K562 (cell line): ENCODE measurements around the gene LMBR1L. TPM values are rescaled to one million over a fixed set of nuclear protein-coding genes. Genes with fewer than 3 reads are reported as not detected.

ENCODE experiments used
- ASH1L ChIP-seq: fragments of 450-650 bp; IDR thresholded peaks from 2 replicates; pipeline ENCODE4 v1.6.1; 2018; ENCODE audit warnings: borderline replicate concordance, mild to moderate bottlenecking, low read depth; ENCODE audit not compliant: partially characterized antibody
- BHLHE40 ChIP-seq: IDR thresholded peaks from 2 replicates; pipeline ENCODE4 v1.6.1; 2011; ENCODE audit warnings: low read length, improper control_type of control experiment
- EZH2 ChIP-seq: IDR thresholded peaks from 2 replicates; pipeline ENCODE4 v1.6.1; 2012; ENCODE audit warnings: low read depth, mild to moderate bottlenecking, inconsistent platforms, low read length, borderline replicate concordance
- FOSL1 ChIP-seq: fragments of 200-800 bp; sonication (Bioruptor generic); conservative IDR thresholded peaks from 2 replicates; pipeline ENCODE4 v1.6.1; 2016; ENCODE audit warnings: missing genetic modification characterization, missing compliant biosample characterization
- HDAC8 ChIP-seq: fragments of 450-650 bp; IDR thresholded peaks from 2 replicates; pipeline ENCODE4 v1.6.1; 2016; ENCODE audit warnings: mild to moderate bottlenecking, missing genetic modification characterization, moderate library complexity, missing compliant biosample characterization
- HMG20A ChIP-seq: fragments of 450-650 bp; formaldehyde crosslinking; conservative IDR thresholded peaks from 2 replicates; pipeline ENCODE4 v1.4.0; 2020; ENCODE audit warnings: mild to moderate bottlenecking, mixed read lengths
- HMG20B ChIP-seq: fragments of 250-450 bp; sonication (Bioruptor Pico); IDR thresholded peaks from 2 replicates; pipeline ENCODE4 v1.5.0; 2021; ENCODE audit warnings: mild to moderate bottlenecking
- HNRNPK ChIP-seq: fragments of 200-400 bp; formaldehyde crosslinking; IDR thresholded peaks from one replicate; pipeline ENCODE4 v1.6.1; 2018; ENCODE audit warnings: mild to moderate bottlenecking, low read depth, low read length; ENCODE audit not compliant: poor library complexity, severe bottlenecking
- KAT2B ChIP-seq: IDR thresholded peaks from one replicate; pipeline ENCODE4 v1.6.1; 2012; ENCODE audit warnings: low read depth, mild to moderate bottlenecking, control low read depth, inconsistent platforms, low read length, moderate library complexity
- KLF6 ChIP-seq: fragments of 250-450 bp; sonication (Bioruptor Pico); IDR thresholded peaks from 2 replicates; pipeline ENCODE4 v1.4.0; 2020; ENCODE audit warnings: mild to moderate bottlenecking, moderate library complexity, borderline replicate concordance
- MEIS2 ChIP-seq: fragments of 450-650 bp; IDR thresholded peaks from 2 replicates; pipeline ENCODE4 v1.6.1; 2014; ENCODE audit warnings: mild to moderate bottlenecking; ENCODE audit not compliant: partially characterized antibody
- POLR2AphosphoS2 ChIP-seq: IDR thresholded peaks from 2 replicates; pipeline ENCODE4 v1.6.1; 2012; ENCODE audit warnings: low read length, improper control_type of control experiment
- SUPT5H ChIP-seq: fragments of 450-650 bp; IDR thresholded peaks from 2 replicates; pipeline ENCODE4 v1.6.1; 2016
- XRCC4 ChIP-seq: IDR thresholded peaks from one replicate; pipeline ENCODE4 v1.6.1; 2011; ENCODE audit not compliant: insufficient read depth, insufficient read length; ENCODE audit errors: extremely low read depth
- ZNF165 ChIP-seq: fragments of 250-450 bp; sonication (Bioruptor Pico); IDR thresholded peaks from 2 replicates; pipeline ENCODE4 v1.4.0; 2020; ENCODE audit warnings: borderline replicate concordance
- ZNF175 ChIP-seq: fragments of 200-800 bp; sonication (Bioruptor generic); IDR thresholded peaks from 2 replicates; pipeline ENCODE4 v1.6.1; 2016; ENCODE audit warnings: low read depth, mild to moderate bottlenecking, missing genetic modification characterization, missing compliant biosample characterization
- polyA plus RNA-seq, 8 experiments: library from polyadenylated mRNA; depleted of rRNA in 4 of 8; stranded (reverse) in 5 of 8; unstranded in 3 of 8; fragments of >200 nt; fragmentation: Nextera tagmentation in 2 of 8; fragmentation: Illumina TruSeq in 1 of 8; extraction: Ambion mirVana in 2 of 8; extraction: Trizol in 1 of 8; gene quantifications; 2 replicates each; pipeline versions ENCODE4 v1.2.1 to v1.2.3, GENCODE V29; 2011 to 2014; ENCODE audit warnings: inconsistent platforms in 1 of 8, missing spikeins in 1 of 8
- total RNA-seq, 7 experiments: library from RNA; depleted of rRNA in 6 of 7; stranded (reverse); fragments of >200 nt in 6 of 7; fragmentation: Illumina TruSeq in 2 of 7; extraction: Trizol in 2 of 7; gene quantifications; 2 replicates each; pipeline versions ENCODE4 v1.2.1 to v1.2.3, GENCODE V29; 2011 to 2021; ENCODE audit warnings: low replicate concordance in 1 of 7
- TF ChIP-seq, protein P1 (sequence below): fragments of 250-450 bp; sonication (Bioruptor Pico); IDR thresholded peaks from 2 replicates; pipeline ENCODE4 v1.5.0; 2021
- TF ChIP-seq, protein P2 (sequence below): fragments of 450-650 bp; formaldehyde crosslinking; IDR thresholded peaks from 2 replicates; pipeline ENCODE4 v1.4.0; 2022; ENCODE audit warnings: missing genetic modification characterization
- TF ChIP-seq, protein P3 (sequence below), 2 experiments: fragments of 200-800 bp in 1 of 2; sonication (Bioruptor generic) in 1 of 2; sonication (generic) in 1 of 2; formaldehyde crosslinking in 1 of 2; IDR thresholded peaks in 1 of 2; conservative IDR thresholded peaks in 1 of 2; 2 replicates each; pipeline versions ENCODE4 v1.5.0 to v1.6.1; 2016 to 2020; ENCODE audit warnings: missing compliant biosample characterization in 1 of 2, missing genetic modification characterization in 1 of 2, missing genetic modification reagents in 1 of 2
- TF ChIP-seq, protein P4 (sequence below): fragments of 250-450 bp; sonication (Bioruptor Pico); IDR thresholded peaks from 2 replicates; pipeline ENCODE4 v1.8.0; 2022; ENCODE audit warnings: moderate library complexity, mild to moderate bottlenecking, inconsistent platforms
- TF ChIP-seq, protein P5 (sequence below): fragments of 250-450 bp; sonication (Bioruptor Pico); IDR thresholded peaks from 2 replicates; pipeline ENCODE4 v1.5.0; 2020; ENCODE audit warnings: mild to moderate bottlenecking, borderline replicate concordance

LMBR1L gene
- total and polyA plus RNA-seq, 9 of the 15 experiments (the other 6 are each of a cell fraction or from before 2014, with no cell fraction given) = 2.5 to 57.0 (median 31.1) TPM

DNA sequence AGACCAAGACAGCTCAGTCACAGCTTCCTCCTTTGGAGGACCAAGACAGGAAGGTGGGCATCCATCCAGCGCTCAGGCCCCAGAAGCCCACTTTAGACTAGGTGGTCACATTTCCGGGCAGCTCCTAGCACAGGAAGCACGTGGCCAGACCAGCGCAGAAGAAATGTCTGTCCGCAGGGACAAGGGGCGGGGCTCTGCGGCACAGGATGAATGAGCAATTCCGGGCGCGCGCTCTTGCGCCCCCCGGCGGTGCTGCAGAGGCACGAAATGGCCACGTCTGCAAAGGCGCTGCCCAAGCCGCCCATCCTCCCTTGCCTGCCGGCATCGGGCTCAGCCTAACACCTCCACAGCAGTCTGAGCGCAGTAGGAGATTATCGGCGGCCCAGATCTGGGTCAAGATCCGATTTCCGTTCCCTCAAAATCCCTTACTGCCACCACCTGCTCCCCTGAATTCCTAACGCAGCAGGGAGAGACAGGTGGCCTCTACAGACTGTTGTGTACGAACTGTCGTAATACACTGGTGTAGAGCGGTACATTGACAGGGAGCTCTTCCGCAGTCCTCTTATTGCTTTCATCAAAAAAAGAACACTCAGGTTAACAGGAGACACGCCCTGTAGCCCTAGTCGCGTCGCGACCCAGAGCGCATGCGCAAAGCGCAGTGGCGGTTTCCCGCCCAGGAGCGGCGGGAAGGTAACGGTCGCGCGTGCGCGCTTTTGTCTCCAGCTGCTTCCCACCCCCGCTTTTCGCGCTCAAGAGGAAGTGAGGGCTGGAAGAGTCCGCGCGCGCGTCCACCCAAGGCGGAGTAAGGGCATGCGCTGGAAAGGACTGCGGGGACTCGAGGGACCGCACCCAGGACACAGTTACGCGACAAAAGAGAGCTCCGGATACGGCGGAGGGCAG is 19.8 kb upstream of the LMBR1L start (continued):
- TF ChIP-seq, protein P1, sequence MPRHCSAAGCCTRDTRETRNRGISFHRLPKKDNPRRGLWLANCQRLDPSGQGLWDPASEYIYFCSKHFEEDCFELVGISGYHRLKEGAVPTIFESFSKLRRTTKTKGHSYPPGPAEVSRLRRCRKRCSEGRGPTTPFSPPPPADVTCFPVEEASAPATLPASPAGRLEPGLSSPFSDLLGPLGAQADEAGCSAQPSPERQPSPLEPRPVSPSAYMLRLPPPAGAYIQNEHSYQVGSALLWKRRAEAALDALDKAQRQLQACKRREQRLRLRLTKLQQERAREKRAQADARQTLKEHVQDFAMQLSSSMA (CRISPR knock-in tag) = peak; percentile 60
- TF ChIP-seq BHLHE40 = peak; percentile 77
- 0 out of 2 replicates have a peak, but pooled peaks have one; percentile 40 for TF ChIP-seq HMG20A
- peak; percentile 49 for TF ChIP-seq KAT2B
- TF ChIP-seq, protein P2, sequence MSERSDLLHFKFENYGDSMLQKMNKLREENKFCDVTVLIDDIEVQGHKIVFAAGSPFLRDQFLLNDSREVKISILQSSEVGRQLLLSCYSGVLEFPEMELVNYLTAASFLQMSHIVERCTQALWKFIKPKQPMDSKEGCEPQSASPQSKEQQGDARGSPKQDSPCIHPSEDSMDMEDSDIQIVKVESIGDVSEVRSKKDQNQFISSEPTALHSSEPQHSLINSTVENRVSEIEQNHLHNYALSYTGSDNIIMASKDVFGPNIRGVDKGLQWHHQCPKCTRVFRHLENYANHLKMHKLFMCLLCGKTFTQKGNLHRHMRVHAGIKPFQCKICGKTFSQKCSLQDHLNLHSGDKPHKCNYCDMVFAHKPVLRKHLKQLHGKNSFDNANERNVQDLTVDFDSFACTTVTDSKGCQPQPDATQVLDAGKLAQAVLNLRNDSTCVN (CRISPR knock-in tag) = no peak
- TF ChIP-seq SUPT5H = no peak
- no peak for TF ChIP-seq XRCC4
- TF ChIP-seq, protein P3, sequence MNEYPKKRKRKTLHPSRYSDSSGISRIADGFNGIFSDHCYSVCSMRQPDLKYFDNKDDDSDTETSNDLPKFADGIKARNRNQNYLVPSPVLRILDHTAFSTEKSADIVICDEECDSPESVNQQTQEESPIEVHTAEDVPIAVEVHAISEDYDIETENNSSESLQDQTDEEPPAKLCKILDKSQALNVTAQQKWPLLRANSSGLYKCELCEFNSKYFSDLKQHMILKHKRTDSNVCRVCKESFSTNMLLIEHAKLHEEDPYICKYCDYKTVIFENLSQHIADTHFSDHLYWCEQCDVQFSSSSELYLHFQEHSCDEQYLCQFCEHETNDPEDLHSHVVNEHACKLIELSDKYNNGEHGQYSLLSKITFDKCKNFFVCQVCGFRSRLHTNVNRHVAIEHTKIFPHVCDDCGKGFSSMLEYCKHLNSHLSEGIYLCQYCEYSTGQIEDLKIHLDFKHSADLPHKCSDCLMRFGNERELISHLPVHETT (CRISPR knock-in tag; conservative IDR thresholded peaks at IDR 0.05 in 1 of 2, IDR thresholded peaks at IDR 0.05 in 1 of 2) = peak in 1 of 2 experiments; percentile 52; a peak in 1 of 4 replicates
- 0 out of 2 replicates have a peak, but pooled peaks have one; percentile 43 for TF ChIP-seq HMG20B (CRISPR knock-in tag)
- peak; percentile 94 for TF ChIP-seq POLR2AphosphoS2
- TF ChIP-seq MEIS2 = peak; percentile 90
- no peak for TF ChIP-seq ASH1L
- TF ChIP-seq, protein P4, sequence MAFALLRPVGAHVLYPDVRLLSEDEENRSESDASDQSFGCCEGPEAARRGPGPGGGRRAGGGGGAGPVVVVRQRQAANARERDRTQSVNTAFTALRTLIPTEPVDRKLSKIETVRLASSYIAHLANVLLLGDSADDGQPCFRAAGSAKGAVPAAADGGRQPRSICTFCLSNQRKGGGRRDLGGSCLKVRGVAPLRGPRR = no peak
- TF ChIP-seq ZNF175 (CRISPR knock-in tag) = no peak; the same call in 1 of the 2 replicates
- no peak for TF ChIP-seq HDAC8 (tag)
- TF ChIP-seq KLF6 = peak; percentile 93; the same call in 1 of the 2 replicates
- TF ChIP-seq EZH2 = no peak
- TF ChIP-seq HNRNPK = no peak
- TF ChIP-seq ZNF165 = no peak
- TF ChIP-seq, protein P5, sequence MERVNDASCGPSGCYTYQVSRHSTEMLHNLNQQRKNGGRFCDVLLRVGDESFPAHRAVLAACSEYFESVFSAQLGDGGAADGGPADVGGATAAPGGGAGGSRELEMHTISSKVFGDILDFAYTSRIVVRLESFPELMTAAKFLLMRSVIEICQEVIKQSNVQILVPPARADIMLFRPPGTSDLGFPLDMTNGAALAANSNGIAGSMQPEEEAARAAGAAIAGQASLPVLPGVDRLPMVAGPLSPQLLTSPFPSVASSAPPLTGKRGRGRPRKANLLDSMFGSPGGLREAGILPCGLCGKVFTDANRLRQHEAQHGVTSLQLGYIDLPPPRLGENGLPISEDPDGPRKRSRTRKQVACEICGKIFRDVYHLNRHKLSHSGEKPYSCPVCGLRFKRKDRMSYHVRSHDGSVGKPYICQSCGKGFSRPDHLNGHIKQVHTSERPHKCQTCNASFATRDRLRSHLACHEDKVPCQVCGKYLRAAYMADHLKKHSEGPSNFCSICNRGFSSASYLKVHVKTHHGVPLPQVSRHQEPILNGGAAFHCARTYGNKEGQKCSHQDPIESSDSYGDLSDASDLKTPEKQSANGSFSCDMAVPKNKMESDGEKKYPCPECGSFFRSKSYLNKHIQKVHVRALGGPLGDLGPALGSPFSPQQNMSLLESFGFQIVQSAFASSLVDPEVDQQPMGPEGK (CRISPR knock-in tag) = no peak
- TF ChIP-seq FOSL1 (tag) = peak; percentile 59
